ENCODE results near the gene PLPPR3. TPM values are rescaled to one million over a fixed set of nuclear protein-coding genes. Genes with fewer than 3 reads are reported as not detected.

The PLPPR3 gene
- total and polyA plus RNA-seq, 10 donors = 0.03 to 0.79 (median 0.42) TPM; not detected in 4

DNA sequence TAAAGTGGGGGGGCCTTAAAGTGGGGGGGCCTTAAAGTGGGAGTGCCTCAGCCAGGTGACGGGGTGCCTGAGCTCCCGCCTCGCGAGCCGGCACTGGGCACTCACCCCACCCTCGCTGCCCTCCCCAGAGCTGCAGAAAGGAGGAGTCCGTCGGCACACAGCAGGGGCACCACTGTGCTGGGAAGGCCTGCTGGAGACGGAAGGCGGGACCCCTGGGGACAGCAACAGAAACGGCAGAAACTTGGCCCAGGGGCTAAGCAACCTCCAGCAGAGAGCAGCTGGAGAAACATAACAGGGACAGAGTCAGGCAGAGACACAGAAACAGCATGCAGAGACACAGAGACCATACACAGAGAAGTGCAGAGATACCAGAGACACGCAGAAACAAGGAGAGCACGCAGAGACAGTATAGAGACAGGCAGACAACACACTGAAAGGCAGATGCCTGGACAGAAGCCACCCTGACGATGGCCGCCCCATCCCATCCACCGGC is 45.6 kb upstream of the PLPPR3 start:
- intact Hi-C loops (cut with DNase I; ENCODE audit: low total_unique reads) = loop anchor here (10.0 kb wide), 1 partner anchor 117 kb away; the partner anchor contains the start of gene WDR18
- Histone ChIP-seq H3K36me3 (peaks cover 0 to 57% (median 33%) of the 10 kb centered on the region in 6 donors), H3K27me3 (replicated peaks in 1 of 7) (peaks cover 0 to 14% (median 3%) of the 10 kb centered on the region in 7 donors), H3K4me3 (no peak overlapping the region), H3K4me1 (peaks cover 15 to 27% (median 26%) of the 10 kb centered on the region in 6 donors), H3K27ac (no peak overlapping the region), H3K9me3 (no peaks in the 10 kb centered on the region)
- DNase-seq = no peak
- 83 to 92% (median 91%) methylated on average over 16 of the region's 16 CpGs for WGBS, 5 donors
- TF ChIP-seq POLR2AphosphoS5 (IDR thresholded peaks at IDR 0.05) = no peak
- TF ChIP-seq POLR2A (IDR thresholded peaks at IDR 0.05) = no peak
- TF ChIP-seq CTCF (IDR thresholded peaks at IDR 0.05 in 8 of 11, conservative IDR thresholded peaks at IDR 0.05 in 3 of 11) = no peak

- intact Hi-C loops (cut with DNase I; ENCODE audit: low total_unique reads) = loop anchor here (10.0 kb wide), 1 partner anchor 118 kb away; the partner anchor contains the start of gene WDR18
- Histone ChIP-seq H3K4me3 (no peak overlapping the region), H3K36me3 (peaks cover 0 to 52% (median 33%) of the 10 kb centered on the region in 6 donors), H3K27me3 (replicated peaks in 1 of 7) (peaks cover 0 to 19% (median 3%) of the 10 kb centered on the region in 7 donors), H3K27ac (no peak overlapping the region), H3K9me3 (no peaks in the 10 kb centered on the region), H3K4me1 (peaks cover 11 to 27% (median 23%) of the 10 kb centered on the region in 6 donors)
- no peak for DNase-seq
- WGBS, 5 donors = 83 to 91% (median 91%) methylated on average over 27 to 38 of the region's 38 CpGs
- peak in 1 of 3 donors; percentile 42 for TF ChIP-seq POLR2AphosphoS5 (IDR thresholded peaks at IDR 0.05)
- no peak for TF ChIP-seq POLR2A (IDR thresholded peaks at IDR 0.05)
These were observed 45.1 kb upstream of the PLPPR3 start for GRCh38 chr19:866769-867300.

GRCh38 chr19:863315-863620 is 41.5 kb upstream of the PLPPR3 start:
- intact Hi-C loops (cut with DNase I; ENCODE audit: low total_unique reads) = loop anchor here (2.0 to 10.0 kb wide), 2 partner anchors 58 to 122 kb away; partner anchors contain the start of gene WDR18
- H3K9me3 ChIP-seq = no peaks in the 10 kb centered on the region
- H3K4me1 ChIP-seq = peaks cover 11 to 57% (median 45%) of the 10 kb centered on the region in 6 donors
- H3K4me3 ChIP-seq = peak overlapping the region in 5 of 8 donors; percentile 10 to 66 (median 29)
- TF ChIP-seq POLR2AphosphoS5 (IDR thresholded peaks at IDR 0.05) (no peak), CTCF (IDR thresholded peaks at IDR 0.05 in 8 of 11, conservative IDR thresholded peaks at IDR 0.05 in 3 of 11) (no peak), POLR2A (IDR thresholded peaks at IDR 0.05) (no peak)
- H3K36me3 ChIP-seq = peaks cover 0 to 18% (median 11%) of the 10 kb centered on the region in 6 donors
- DNase-seq = no peak
- peaks cover 0 to 55% (median 20%) of the 10 kb centered on the region in 7 donors for H3K27me3 ChIP-seq (replicated peaks in 1 of 7)
- 56 to 74% (median 70%) methylated on average over 7 of the region's 7 CpGs for WGBS, 5 donors
- H3K27ac ChIP-seq = peak overlapping the region in 7 of 8 donors; percentile 58 to 85 (median 78)

DNA sequence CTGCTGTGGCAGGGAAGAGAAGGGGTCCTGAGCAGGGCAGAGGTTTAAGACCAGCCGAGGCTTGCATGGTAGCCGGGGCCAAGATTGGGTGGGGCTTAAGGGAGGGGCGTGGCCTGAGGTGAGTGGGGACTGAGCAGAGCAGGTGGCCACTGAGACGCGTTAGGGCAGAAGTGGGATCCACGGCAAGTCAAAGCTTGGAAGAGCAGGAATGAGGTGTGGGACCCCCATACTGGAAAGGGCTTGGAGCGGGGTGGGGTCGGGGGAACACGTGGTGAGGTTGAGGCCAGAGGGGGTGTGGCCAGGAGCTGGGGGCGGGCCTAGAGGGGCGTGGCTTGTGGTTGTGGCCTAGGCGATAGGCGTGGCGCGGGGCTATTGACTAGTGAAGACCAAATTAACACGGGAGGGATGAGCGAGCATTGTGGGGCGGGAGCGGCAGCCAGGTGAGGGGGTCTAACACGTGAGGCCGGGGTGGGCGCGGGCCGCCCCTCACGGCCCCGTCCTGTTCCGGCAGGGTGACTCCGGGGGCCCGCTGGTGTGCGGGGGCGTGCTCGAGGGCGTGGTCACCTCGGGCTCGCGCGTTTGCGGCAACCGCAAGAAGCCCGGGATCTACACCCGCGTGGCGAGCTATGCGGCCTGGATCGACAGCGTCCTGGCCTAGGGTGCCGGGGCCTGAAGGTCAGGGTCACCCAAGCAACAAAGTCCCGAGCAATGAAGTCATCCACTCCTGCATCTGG is 41.0 kb upstream of the PLPPR3 start:
- TF ChIP-seq CTCF (IDR thresholded peaks at IDR 0.05 in 8 of 11, conservative IDR thresholded peaks at IDR 0.05 in 3 of 11) (no peak), POLR2AphosphoS5 (IDR thresholded peaks at IDR 0.05) (peak in 2 of 3 donors; percentile 29 to 65)
- Histone ChIP-seq H3K4me1 (peaks cover 11 to 57% (median 45%) of the 10 kb centered on the region in 6 donors), H3K27me3 (replicated peaks in 1 of 7) (peaks cover 0 to 58% (median 20%) of the 10 kb centered on the region in 7 donors), H3K27ac (peak overlapping the region in 3 of 8 donors; percentile 78 to 85 (median 80)), H3K9me3 (no peaks in the 10 kb centered on the region), H3K4me3 (peak overlapping the region in 4 of 8 donors; percentile 25 to 66 (median 30)), H3K36me3 (peaks cover 0 to 13% (median 6%) of the 10 kb centered on the region in 6 donors)
- 6 to 12% (median 9%) methylated on average over 32 to 48 of the region's 48 CpGs for WGBS, 5 donors
- DNase-seq = peak; percentile 92
- intact Hi-C loops (cut with DNase I; ENCODE audit: low total_unique reads) = loop anchor here (2.0 to 10.0 kb wide), 2 partner anchors 58 to 122 kb away; partner anchors contain the start of gene WDR18
